SIG-M5 treated with dmso at 0.1 percent for 504 hours (cell line): ENCODE measurements around the gene SLC6A1.

Source experiments
- DNase-seq: peaks from one replicate; lab custom pipeline; 2025; ENCODE audit not compliant: unreplicated experiment; lab: John Stamatoyannopoulos, UW

The SLC6A1 gene

DNA sequence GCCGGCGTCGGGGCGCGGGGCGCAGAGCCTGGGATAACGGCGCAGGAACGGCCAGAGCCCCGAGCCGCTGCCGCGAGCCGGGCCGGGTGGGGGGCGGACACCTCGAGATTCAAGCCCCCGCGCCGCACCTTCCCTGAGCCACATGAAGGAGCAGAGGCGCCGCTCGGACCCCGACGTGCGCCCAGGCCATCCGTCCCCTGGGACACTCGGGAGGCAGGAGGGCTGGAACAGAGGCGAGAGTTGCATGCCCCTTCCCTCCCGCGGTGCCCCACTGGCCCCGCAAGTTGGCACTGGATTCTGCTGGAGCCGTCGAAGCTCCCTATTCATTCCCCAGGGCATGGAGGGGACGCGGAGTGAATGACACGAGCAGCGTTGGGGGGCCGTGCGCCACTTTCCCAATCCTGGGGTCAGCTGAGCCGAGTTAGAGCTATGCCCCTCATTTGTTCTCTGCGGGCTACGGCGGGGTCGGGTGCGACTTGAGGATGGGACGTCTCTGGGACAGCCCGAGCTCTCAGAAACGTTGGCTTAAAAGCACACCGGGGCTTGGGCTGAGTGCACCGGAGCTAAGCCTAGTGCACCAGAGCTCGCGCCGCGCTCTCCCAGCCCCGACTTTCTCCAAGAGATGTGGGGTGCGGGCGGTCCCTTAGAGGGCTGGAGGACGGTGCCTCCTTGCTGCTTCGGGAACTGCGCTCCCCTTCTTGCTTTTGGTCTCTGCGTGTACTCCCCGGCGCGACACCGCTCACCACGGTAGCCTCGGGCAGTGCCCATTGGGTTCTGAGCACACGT is 588 bp downstream of the SLC6A1 start:
- DNase-seq, result no peak

- no peak for DNase-seq
These were observed 1.1 kb downstream of the SLC6A1 start for GRCh38 chr3:10993729-10994065.

- DNase-seq, result no peak
These were observed 1.8 kb downstream of the SLC6A1 start for GRCh38 chr3:10994306-10994705.

DNA sequence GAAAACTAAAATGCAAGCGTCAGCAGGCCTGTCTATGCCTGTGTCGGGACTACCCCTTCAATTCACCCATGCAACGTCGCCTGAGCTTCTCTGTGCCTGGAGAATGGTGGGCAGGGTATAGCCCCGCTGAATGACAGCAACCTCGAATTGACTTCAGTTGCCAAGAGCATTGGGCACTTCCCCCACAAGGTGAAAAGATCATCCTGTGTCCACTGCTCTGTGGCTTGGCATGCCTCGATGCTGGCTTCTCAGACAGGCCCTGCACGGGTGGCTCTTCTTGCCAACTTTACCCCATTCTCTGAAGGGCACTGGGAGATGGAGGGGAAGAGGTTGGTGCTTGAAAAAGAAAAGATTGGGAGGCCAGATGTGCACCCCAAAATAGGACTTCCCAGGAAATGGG is 3.3 kb downstream of the SLC6A1 start:
- no peak for DNase-seq

GRCh38 chr3:10996345-10997013 is 3.9 kb downstream of the SLC6A1 start:
- no peak for DNase-seq

DNA sequence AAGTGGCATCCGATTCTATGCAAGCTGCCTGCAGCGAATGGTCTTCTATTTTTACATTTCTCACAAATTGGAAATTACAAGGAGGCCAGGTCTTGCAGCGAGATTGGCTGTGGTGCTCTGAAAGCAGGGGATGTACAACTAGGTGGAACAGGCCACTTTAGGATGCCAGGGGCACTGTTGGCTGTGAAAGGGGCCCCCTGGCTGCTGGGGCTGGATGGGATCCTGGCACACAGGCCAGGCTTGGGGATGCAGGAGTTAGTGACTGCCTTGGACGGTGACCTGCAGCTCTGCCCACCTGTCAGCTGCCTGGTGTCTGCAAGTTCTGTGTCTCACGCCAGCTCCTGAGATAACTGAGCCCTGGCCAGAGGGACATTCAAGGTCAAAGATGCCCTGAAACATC is 4.6 kb downstream of the SLC6A1 start:
- DNase-seq, result no peak

DNA sequence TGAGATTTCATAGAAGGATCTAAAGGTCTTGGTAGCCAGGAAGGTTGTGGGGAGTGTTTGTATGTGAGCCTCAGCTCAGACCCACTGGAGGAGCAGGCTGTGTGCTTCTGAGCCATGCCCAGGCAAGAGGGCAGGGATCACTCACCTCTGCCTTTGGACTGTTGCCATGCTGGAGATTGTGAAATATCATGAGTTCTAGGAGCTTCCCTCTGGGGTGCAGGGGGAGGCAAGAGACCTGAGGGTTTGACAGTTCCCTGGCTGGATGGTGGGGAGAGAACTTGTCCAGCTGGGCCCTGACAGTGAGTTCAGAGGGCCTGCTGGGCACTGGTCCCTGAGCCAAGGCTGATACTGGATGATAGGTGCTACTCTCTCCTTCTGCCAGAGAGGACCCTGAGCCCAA is 6.0 kb downstream of the SLC6A1 start:
- no peak for DNase-seq

DNA sequence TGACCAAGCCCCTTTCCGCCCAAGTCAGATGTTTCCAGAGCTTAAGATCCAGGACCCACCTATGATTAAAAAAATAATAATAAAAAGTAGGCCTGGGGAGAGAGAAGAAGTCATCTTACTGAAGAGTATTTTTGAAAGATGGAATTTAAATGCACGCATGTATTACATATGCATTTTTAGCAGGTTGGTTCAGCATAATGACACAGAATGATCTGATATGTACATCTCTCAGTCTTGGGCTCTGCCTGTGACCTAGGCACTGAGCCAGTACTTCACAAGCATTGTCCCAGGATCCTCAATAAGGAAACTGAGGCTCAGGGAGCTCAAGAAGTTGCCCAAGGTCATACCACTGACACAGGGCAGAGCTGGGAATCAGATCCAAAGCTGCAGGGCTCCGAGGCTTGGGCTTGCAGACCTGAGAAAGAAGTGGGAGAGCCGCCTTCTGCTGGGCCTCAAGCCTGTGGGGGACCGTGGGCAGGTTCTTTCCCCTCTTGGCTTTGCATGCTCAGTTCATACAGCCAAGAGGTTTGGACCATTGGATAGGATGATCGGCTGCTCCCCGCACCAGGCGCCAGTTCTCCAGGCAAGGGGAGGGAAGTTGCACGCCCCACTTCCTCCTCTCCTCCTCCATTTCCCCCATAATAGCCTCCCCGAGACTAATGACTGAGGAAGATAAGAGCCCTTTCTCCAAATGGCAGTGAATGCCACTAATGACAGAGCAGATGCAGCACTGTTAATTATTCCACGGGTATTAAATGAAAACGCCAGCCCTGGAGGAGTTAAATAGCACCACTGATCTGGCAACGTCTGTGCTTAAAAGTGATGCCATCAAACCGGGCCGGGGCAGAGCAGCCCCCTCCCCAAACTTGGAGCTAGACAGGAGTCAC is 6.9 kb downstream of the SLC6A1 start:
- DNase-seq, result no peak

- no peak for DNase-seq
These were observed 8.0 kb downstream of the SLC6A1 start for GRCh38 chr3:11000528-11000927.

GRCh38 chr3:11001020-11001657 is 8.6 kb downstream of the SLC6A1 start:
- no peak for DNase-seq

- no peak for DNase-seq
These were observed 9.1 kb downstream of the SLC6A1 start for GRCh38 chr3:11001658-11002021.

DNA sequence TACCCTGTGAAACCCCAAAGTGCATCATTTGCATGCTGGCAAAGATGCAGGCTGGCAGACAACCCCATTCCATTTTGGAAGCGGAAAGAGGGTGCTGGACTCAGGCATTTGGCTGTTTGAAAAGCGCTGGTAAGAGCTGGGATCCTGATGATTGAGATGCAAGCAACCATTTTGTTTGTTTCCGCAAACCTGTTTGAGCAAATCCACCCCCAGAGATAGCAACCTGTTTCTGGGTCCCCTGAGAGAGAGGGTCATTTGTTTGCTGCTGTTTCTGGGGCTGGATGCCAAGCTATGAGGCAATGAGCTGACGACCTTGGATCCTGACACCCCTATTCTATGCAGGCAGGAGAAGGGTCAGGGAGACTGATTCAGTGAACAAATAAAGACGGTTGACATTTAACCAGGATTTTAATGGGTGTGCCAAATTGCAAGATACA is 9.8 kb downstream of the SLC6A1 start:
- DNase-seq, result no peak

DNA sequence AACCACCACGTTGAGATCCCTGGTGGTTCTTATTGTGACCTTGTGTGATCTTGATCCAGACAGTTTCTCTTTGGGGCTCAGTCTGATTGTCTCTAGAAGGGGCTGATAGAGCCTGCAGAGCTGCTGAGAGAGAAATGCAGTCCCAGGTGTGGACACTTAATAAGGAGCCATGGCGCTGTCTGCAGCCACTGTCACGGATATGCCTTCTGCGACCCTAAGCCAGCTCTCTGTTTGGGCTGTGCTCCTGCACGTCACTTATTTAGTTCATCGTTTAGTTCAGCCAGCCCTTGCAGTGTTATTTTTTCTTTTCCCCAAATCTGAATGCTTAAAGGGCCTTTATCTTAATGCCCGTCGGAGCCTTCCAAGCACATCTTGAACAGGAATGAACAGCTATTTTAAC is 12.0 kb downstream of the SLC6A1 start:
- no peak for DNase-seq

GRCh38 chr3:11005686-11006256 is 13.2 kb downstream of the SLC6A1 start:
- DNase-seq, result no peak

DNA sequence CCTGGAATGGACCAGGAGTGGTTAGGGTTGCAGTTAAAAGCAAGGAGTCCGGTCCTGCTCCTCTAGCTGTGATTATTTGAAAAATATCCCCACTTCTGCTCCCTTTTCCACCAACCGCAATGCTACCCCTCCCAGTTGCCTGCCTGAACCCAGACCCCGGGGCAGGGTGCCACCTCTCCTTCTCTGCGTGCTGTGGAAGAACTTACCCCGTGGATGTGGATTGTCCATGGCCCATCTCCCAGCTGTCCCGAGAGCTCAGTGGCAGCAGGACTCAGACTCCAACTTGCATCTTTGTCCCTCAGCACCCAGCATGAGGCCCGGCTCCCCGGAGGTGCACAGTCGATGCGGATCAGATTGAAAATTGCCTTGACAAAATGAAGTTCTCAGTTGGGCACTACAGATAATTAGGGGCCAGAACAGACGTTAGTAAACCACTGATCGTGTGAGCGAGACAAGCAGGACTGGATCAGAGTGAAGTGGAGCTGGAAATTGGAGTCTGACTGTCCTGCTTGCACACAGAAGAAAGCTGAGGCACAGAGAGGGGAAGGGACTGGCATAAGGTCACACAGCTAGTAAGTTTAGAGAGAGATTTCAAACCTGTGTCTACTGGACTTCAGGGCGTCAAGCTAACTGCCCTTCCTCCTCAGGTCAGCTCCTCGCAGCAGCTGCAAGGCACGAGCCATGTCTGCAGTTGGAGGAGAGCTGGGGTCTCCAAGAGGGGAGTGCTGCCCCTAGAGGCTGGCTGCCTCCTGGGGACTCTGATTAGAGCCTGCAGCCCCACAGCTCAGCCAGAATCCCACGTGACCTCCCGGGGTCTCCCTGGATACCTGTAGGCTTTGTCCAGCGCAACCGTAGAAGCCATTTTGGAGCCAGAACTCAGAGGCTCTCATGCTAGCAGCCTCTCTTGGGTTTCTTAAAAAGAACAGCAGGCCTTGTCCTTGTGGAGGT is 14.7 kb downstream of the SLC6A1 start:
- DNase-seq, result no peak

DNA sequence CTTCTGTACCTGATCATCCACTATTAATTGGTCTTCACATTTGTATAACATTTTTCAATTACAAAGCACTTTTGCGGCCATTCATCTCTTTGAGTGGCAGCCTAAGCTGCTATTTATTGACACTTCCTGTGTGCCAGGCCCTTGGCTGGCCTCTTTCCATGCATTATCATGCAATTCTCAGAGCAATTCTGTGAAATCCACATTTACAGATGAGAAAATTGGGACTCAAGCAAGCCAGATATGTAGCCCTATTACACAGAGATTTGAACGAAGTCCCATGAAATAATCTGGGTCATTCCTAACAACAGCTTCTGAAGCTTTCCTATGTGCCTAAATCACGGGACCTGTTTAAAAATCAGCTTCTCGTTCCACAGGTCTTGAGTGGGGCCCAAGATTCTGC is 17.4 kb downstream of the SLC6A1 start:
- no peak for DNase-seq

DNA sequence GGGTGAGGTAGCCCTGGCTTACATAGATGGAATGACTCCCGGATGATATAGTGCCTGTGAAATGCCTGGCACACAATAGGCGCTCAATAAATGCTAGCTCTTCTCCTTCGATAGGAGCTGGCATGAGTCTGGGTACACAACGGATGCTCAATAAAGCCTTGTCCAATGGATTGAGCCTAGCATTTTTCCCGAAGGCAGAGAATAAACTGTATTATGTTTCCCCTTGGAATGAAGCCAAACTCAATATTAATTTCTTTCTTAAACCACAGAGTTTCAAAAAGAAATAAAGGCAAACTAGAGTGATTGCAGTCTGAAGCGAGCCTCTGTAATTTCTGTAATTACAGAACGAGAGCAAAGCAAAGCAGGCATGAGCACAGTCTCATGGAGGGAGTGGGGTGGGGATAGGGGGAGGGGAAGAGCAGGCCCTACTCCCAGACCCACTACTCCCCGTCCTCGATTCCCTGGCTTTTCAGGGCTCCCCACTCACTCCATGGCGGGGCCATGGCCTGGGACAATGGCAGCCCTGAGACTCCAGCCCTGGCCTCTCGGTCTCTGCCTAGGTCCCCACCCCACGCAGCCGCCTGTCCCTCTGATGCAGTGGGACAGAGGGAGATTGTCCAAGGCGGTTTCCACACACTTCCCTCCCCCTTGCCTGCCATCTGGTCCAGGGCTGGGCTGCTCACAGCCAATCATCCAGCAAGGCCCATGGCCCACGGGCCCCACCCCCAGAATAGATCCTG is 18.0 kb downstream of the SLC6A1 start:
- no peak for DNase-seq

DNA sequence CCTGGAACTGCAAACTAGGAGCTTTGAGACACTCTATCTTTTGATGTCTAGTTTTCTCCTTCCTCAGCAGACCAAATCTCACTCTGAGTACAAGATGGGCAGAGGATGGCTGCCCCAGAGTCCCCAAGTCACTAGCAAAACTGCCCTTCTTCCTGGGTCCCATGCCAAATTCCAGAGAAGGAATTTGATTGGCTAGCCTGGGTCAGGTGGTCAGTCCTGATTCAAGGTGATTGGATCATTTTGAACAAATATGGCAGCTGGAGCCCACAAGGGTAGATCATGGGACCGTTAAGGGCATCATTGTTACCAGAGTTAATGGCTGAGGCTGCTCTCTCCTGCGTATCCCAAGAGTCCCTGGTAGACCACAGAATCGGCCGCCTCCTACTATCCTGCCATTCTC is 21.7 kb downstream of the SLC6A1 start:
- DNase-seq, result no peak

- DNase-seq, result no peak
These were observed 22.2 kb downstream of the SLC6A1 start for GRCh38 chr3:11014752-11015151.
